GM12878 (cell line): ENCODE results near the gene PLCB4. TPM values are rescaled to one million over a fixed set of nuclear protein-coding genes. Genes with fewer than 3 reads are reported as not detected.

Experiments used
- ATAC-seq: fragments of 200-7000 bp; cut with Tn5 transposase; 3 replicates; pipeline ENCODE4 v1.9.1; 2020; ENCODE audit warnings: mild to moderate bottlenecking, moderate library complexity
- BruUV-seq: library from RNA; stranded (reverse); fragments of 400-500 nt; replicated peaks from 2 replicates; lab custom pipeline; 2021; lab: Mats Ljungman, UMichigan
- CTCF ChIA-PET: fragments of 300-600 bp; sonication (Branson Sonifier 250); formaldehyde crosslinking; extraction: SDS; loops from one replicate; lab custom pipeline; 2021; ENCODE audit warnings: inconsistent platforms; lab: Yijun Ruan, JAX
- POLR2A ChIA-PET: fragments of 350-600 bp; formaldehyde crosslinking; extraction: SDS; loops from one replicate; lab custom pipeline; 2021; ENCODE audit warnings: inconsistent platforms; lab: Charles Lee
- RAD21 ChIA-PET: fragments of 300-600 bp; sonication (Branson Sonifier 250); formaldehyde crosslinking; loops from one replicate; lab custom pipeline; 2023; ENCODE audit warnings: antibody characterized with exemption; ENCODE audit not compliant: unreplicated experiment; lab: Charles Lee
- SMC1A ChIA-PET: fragments of 300-600 bp; sonication (Branson Sonifier 250); formaldehyde crosslinking; loops from one replicate; lab custom pipeline; 2023; ENCODE audit not compliant: unreplicated experiment, uncharacterized antibody; lab: Charles Lee
- DNase-seq: peaks from one replicate; pipeline ENCODE4 v3.0.0-alpha.2; 2011; ENCODE audit warnings: low read depth, low spot score
- FAIRE-seq: peaks from 3 replicates; lab custom pipeline; 2011; peaks lifted over from hg19 to GRCh38; lab: Jason Lieb, UNC
- H2AFZ ChIP-seq: 2 replicates; pipeline ENCODE4 v1.6.0; 2011; ENCODE audit warnings: low read depth, low read length, control low read depth; ENCODE audit not compliant: control insufficient read depth
- H3K27ac ChIP-seq: 2 replicates; pipeline ENCODE4 v1.5.1; 2011; ENCODE audit warnings: control low read depth; ENCODE audit not compliant: control insufficient read depth, insufficient read depth
- H3K27me3 ChIP-seq, 2 experiments: replicated peaks in 1 of 2; 2 replicates each; pipeline versions ENCODE4 v1.6.0 to v1.6.1; 2011; ENCODE audit warnings: low read length in 1 of 2; ENCODE audit not compliant: control insufficient read depth in 2 of 2, insufficient read depth in 2 of 2
- H3K36me3 ChIP-seq, 2 experiments: 2 replicates each; pipeline ENCODE4 v1.5.1; 2011; ENCODE audit warnings: low read length in 1 of 2; ENCODE audit not compliant: control insufficient read depth in 2 of 2, insufficient read depth in 2 of 2
- H3K4me1 ChIP-seq: 2 replicates; pipeline ENCODE4 v1.6.1; 2011; ENCODE audit warnings: mild to moderate bottlenecking, low read length, moderate library complexity, mixed read lengths; ENCODE audit not compliant: control insufficient read depth, insufficient read depth
- H3K4me2 ChIP-seq: 2 replicates; pipeline ENCODE4 v1.6.0; 2011; ENCODE audit warnings: control low read depth; ENCODE audit not compliant: control insufficient read depth, insufficient read depth
- H3K4me3 ChIP-seq: fragments of 200-600 bp; sonication (generic); 2 replicates; pipeline ENCODE4 v1.5.1; 2016
- H3K79me2 ChIP-seq: 2 replicates; pipeline ENCODE4 v1.6.0; 2011; ENCODE audit warnings: low read length; ENCODE audit not compliant: control insufficient read depth, insufficient read depth
- H3K9ac ChIP-seq: 2 replicates; pipeline ENCODE4 v1.8.0; 2011; ENCODE audit warnings: low read length, control low read depth, mixed read lengths; ENCODE audit not compliant: control insufficient read depth, insufficient read depth
- H3K9me3 ChIP-seq: replicated peaks from 3 replicates; pipeline ENCODE4 v1.5.1; 2011; ENCODE audit warnings: mild to moderate bottlenecking, low read length; ENCODE audit not compliant: control insufficient read depth, insufficient read depth
- H4K20me1 ChIP-seq: 2 replicates; pipeline ENCODE4 v1.6.0; 2011; ENCODE audit not compliant: control insufficient read depth, insufficient read depth
- CEBPZ ChIP-seq: fragments of 150-350 bp; IDR thresholded peaks from 2 replicates; pipeline ENCODE4 v1.6.1; 2016; ENCODE audit warnings: low read depth, low read length
- JUNB ChIP-seq: IDR thresholded peaks from 2 replicates; pipeline ENCODE4 v1.6.1; 2016; ENCODE audit warnings: antibody characterized with exemption, mild to moderate bottlenecking
- MTA2 ChIP-seq: fragments of 450-650 bp; IDR thresholded peaks from 2 replicates; pipeline ENCODE4 v1.6.1; 2016; ENCODE audit warnings: low read depth, mild to moderate bottlenecking, moderate library complexity
- RUNX3 ChIP-seq: IDR thresholded peaks from 2 replicates; pipeline ENCODE4 v1.6.1; 2012; ENCODE audit warnings: low read length, inconsistent platforms
- SRF ChIP-seq, 2 experiments: IDR thresholded peaks; 2 replicates each; pipeline ENCODE4 v1.6.1; 2011; ENCODE audit warnings: low read depth in 2 of 2, low read length in 2 of 2, mild to moderate bottlenecking in 1 of 2, moderate library complexity in 1 of 2
- TAF1 ChIP-seq: IDR thresholded peaks from 2 replicates; pipeline ENCODE4 v1.6.1; 2011; ENCODE audit warnings: mild to moderate bottlenecking, low read depth, low read length, borderline replicate concordance
- WGBS: methylation state at CpG from one replicate; pipeline ENCODE4 v1.1.6; 2016; ENCODE audit warnings: low lambda C conversion rate; ENCODE audit not compliant: insufficient replicate concordance, insufficient coverage; ENCODE audit errors: missing lambda C conversion rate; 5-methylcytosine and 5-hydroxymethylcytosine counted together
- in situ Hi-C: fragments of 300-500 bp; cut with MboI; formaldehyde crosslinking; loops from 9 replicates; pipeline ENCODE4 v1.14.3; 2018; ENCODE audit warnings: mixed read lengths
- intact Hi-C: fragments of 100-400 bp; cut with micrococcal nuclease; formaldehyde crosslinking; loops from one replicate; pipeline ENCODE4 v1.14.2; 2022; ENCODE audit not compliant: unreplicated experiment
- polyA plus RNA-seq, 11 experiments: library from polyadenylated mRNA; depleted of rRNA in 4 of 11; unstranded in 6 of 11; stranded (reverse) in 5 of 11; fragments of >200 nt; fragmentation: Nextera tagmentation in 4 of 11; fragmentation: Illumina TruSeq in 1 of 11; extraction: Ambion mirVana in 4 of 11; extraction: Trizol in 1 of 11; gene quantifications; 1 replicate in 1 of 11; 2 replicates in 10 of 11; pipeline versions ENCODE4 v1.2.1 to v1.2.3, GENCODE V29; 2011 to 2016; ENCODE audit warnings: inconsistent platforms in 2 of 11, missing spikeins in 2 of 11, low read depth in 1 of 11
- total RNA-seq, 4 experiments: library from RNA; depleted of rRNA in 3 of 4; stranded (reverse); fragments of >200 nt in 3 of 4; fragmentation: Illumina TruSeq in 1 of 4; extraction: Trizol in 1 of 4; gene quantifications; 2 replicates each; pipeline versions ENCODE4 v1.2.1 to v1.2.3, GENCODE V29; 2013 to 2021

PLCB4 gene
- total and polyA plus RNA-seq, 10 of the 15 experiments (the other 5 are each of a cell fraction or from before 2014, with no cell fraction given): not detected

DNA sequence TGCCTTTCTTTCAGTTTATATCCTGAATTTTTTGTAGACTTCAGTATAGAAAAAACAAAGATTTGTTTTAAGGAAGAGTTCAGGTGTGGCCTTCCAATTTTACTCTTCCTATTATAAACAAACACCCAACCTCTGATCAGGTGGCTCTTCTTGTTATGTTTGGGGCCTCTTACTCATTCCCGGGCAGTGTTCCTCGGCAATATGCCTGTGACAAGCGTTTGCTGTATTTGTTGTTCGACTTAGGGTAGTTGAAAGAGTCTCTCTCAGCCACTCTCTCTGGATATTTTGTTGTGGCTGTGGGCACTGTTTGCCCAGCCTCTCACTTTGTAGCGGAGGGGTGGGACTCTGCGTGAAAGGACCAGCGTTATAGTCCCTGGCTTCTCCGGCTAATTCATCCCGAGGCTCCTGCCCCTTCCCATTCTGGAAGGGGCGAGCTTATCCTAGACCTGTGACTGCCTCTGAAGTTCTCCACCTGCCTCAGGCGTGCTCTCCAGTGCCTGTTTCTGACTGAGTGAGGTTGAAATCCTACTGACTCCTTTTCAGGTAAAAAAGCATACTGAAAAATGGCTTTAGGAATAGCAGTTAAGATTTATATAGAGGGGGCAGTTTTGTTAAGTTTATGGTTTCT lies 97.4 kb downstream of the PLCB4 start:
- Histone ChIP-seq H3K36me3 (no peaks in the 10 kb centered on the region), H3K9me3 (no peaks in the 10 kb centered on the region), H3K9ac (no peak overlapping the region), H3K27me3 (no peaks in the 10 kb centered on the region; a peak in 1 of 4 replicates), H4K20me1 (no peaks in the 10 kb centered on the region), H3K4me2 (no peak overlapping the region), H3K79me2 (no peaks in the 10 kb centered on the region), H3K27ac (no peak overlapping the region), H3K4me1 (no peaks in the 10 kb centered on the region), H3K4me3 (no peak overlapping the region), H2AFZ (no peak overlapping the region)
- SMC1A ChIA-PET: no interaction called here
- no peak for FAIRE-seq
- in situ Hi-C loops (no loop called here), intact Hi-C loops (loop anchor here (2.0 kb wide), 1 partner anchor 21 kb away; no protein-coding TSS in a partner anchor)
- TF ChIP-seq RUNX3 (no peak), MTA2 (no peak), CEBPZ (no peak), JUNB (no peak), SRF (IDR thresholded peaks at IDR 0.05; ENCODE audit: low read depth in 2 of 2, low read length in 2 of 2) (no peak), TAF1 (no peak)
- ATAC-seq: no peak
- RAD21 ChIA-PET: no interaction called here
- DNase-seq: no peak
- BruUV-seq: no TSS peak
- POLR2A ChIA-PET: no interaction called here
- CTCF ChIA-PET: no interaction called here
- 8% methylated on average over 11 of the region's 11 CpGs for WGBS
